Subcutaneous abdominal adipose tissue (tissue), 5 donors: ENCODE data around the gene CCDC167.

ENCODE experiments used
- H3K27ac ChIP-seq: one replicate; pipeline ENCODE4 v1.7.0; 2013; ENCODE audit warnings: low read depth, mild to moderate bottlenecking, inconsistent platforms, low read length, moderate library complexity
- H3K27me3 ChIP-seq, 5 donors: one replicate each; pipeline ENCODE4 v1.7.0; 2013; ENCODE audit warnings: low read length in 5 of 5, inconsistent platforms in 1 of 5; ENCODE audit not compliant: control insufficient read depth in 5 of 5, insufficient read depth in 4 of 5
- H3K36me3 ChIP-seq, 5 donors: one replicate each; pipeline ENCODE4 v1.7.0; 2013; ENCODE audit warnings: low read length in 5 of 5; ENCODE audit not compliant: control insufficient read depth in 5 of 5, insufficient read depth in 5 of 5
- H3K4me1 ChIP-seq, 5 donors: one replicate each; pipeline ENCODE4 v1.7.0; 2013; ENCODE audit warnings: low read length in 5 of 5, mild to moderate bottlenecking in 3 of 5, moderate library complexity in 1 of 5; ENCODE audit not compliant: control insufficient read depth in 5 of 5, insufficient read depth in 5 of 5
- H3K4me3 ChIP-seq, 5 donors: one replicate each; pipeline ENCODE4 v1.7.0; 2013; ENCODE audit warnings: low read length in 5 of 5, low read depth in 1 of 5
- H3K9ac ChIP-seq, 5 donors: one replicate each; pipeline ENCODE4 v1.7.0; 2013; ENCODE audit warnings: low read length in 5 of 5, mild to moderate bottlenecking in 4 of 5, moderate library complexity in 3 of 5
- H3K9me3 ChIP-seq, 5 donors: one replicate each; pipeline ENCODE4 v1.7.0; 2013; ENCODE audit warnings: low read length in 5 of 5; ENCODE audit not compliant: control insufficient read depth in 5 of 5
- donor health status: healthy.
- donor health status: healthy.
- donor health status: healthy.
- donor health status: healthy.
- donor health status: healthy.

Gene CCDC167

GRCh38 chr6:37513576-37513975, 13.9 kb upstream of the CCDC167 start:
- Histone ChIP-seq H3K9ac (no peak overlapping the region), H3K4me3 (no peak overlapping the region), H3K4me1 (peaks cover 3 to 20% (median 14%) of the 10 kb centered on the region in 5 donors), H3K27me3 (peaks cover 18 to 37% (median 27%) of the 10 kb centered on the region in 5 donors), H3K9me3 (no peaks in the 10 kb centered on the region), H3K36me3 (no peaks in the 10 kb centered on the region), H3K27ac (no peak overlapping the region)

DNA sequence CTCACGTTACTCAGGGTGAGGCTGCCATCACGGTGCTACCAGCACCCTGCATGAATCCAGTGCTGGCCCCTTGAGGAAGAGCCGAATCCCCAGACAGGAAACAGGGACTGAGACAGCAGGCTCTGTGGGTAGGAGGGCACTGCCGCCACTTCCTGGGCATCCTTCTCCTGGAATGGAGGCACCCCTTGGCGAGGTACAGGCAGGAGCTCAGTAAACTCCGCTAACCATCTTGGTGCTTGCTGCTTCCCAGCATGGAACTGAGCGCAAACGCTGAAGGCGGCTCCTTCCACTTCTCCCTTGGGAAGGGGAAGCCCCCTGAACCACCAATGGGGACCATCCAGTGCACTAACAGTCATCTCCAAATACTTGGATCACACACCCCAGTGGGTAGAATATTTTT, 13.5 kb upstream of the CCDC167 start:
- H3K27ac ChIP-seq, result no peak overlapping the region

DNA sequence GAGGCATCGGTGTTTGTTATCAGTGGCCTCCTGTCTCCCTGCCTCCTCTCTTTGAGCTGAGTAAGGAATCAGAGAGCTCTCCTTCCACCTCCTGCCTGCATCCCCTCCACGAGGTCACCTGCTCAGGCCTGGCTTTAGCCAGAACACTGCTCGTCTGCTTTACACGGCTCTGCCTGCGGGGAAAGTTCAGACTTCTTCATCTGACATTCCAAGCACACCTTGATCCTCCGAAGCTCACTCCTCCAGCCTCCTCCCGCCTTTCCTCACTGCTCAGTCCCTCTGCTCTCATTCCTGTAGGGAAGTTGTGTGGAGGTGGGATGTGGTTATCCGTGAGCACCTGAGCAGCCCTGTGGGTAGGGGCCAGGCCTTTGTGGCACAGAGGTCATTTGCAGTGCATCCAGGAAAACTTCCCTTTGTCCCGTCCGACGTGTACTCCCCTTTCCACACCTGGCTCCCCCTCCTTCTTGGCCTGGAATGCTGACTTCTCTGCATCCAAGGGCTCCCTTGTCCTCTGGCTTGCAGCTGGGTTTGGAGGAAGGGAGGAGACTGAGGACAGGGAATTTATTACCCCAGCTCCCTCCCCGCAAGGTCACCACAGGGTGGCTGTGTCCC, 12.8 kb upstream of the CCDC167 start:
- H3K36me3 ChIP-seq, result no peaks in the 10 kb centered on the region
- no peak overlapping the region for H3K27ac ChIP-seq
- peaks cover under 1 to 18% (median 14%) of the 10 kb centered on the region in 5 donors for H3K4me1 ChIP-seq
- no peak overlapping the region for H3K9ac ChIP-seq
- H3K9me3 ChIP-seq, result no peaks in the 10 kb centered on the region
- peaks cover 18 to 37% (median 27%) of the 10 kb centered on the region in 5 donors for H3K27me3 ChIP-seq
- no peak overlapping the region for H3K4me3 ChIP-seq

More for the DNA sequence above, 13.5 kb upstream of the CCDC167 start:
- Histone ChIP-seq H3K36me3 (no peaks in the 10 kb centered on the region), H3K4me3 (no peak overlapping the region), H3K9me3 (no peaks in the 10 kb centered on the region), H3K27me3 (peaks cover 18 to 37% (median 27%) of the 10 kb centered on the region in 5 donors), H3K9ac (no peak overlapping the region), H3K4me1 (peaks cover 3 to 20% (median 14%) of the 10 kb centered on the region in 5 donors)

- Histone ChIP-seq H3K9me3 (no peaks in the 10 kb centered on the region), H3K4me1 (peaks cover 0 to 12% (median 10%) of the 10 kb centered on the region in 5 donors), H3K27ac (no peak overlapping the region), H3K4me3 (no peak overlapping the region), H3K27me3 (peaks cover 18 to 37% (median 27%) of the 10 kb centered on the region in 5 donors), H3K9ac (no peak overlapping the region), H3K36me3 (no peaks in the 10 kb centered on the region)
Measured at GRCh38 chr6:37511910-37512399, 12.3 kb upstream of the CCDC167 start.

GRCh38 chr6:37511201-37511600, 11.5 kb upstream of the CCDC167 start:
- H3K27me3 ChIP-seq, result peaks cover 18 to 33% (median 27%) of the 10 kb centered on the region in 5 donors
- peaks cover 0 to 6% (median 5%) of the 10 kb centered on the region in 5 donors for H3K4me1 ChIP-seq
- H3K9ac ChIP-seq, result no peak overlapping the region
- no peaks in the 10 kb centered on the region for H3K36me3 ChIP-seq
- H3K27ac ChIP-seq, result no peak overlapping the region
- H3K4me3 ChIP-seq, result no peak overlapping the region
- H3K9me3 ChIP-seq, result no peaks in the 10 kb centered on the region

DNA sequence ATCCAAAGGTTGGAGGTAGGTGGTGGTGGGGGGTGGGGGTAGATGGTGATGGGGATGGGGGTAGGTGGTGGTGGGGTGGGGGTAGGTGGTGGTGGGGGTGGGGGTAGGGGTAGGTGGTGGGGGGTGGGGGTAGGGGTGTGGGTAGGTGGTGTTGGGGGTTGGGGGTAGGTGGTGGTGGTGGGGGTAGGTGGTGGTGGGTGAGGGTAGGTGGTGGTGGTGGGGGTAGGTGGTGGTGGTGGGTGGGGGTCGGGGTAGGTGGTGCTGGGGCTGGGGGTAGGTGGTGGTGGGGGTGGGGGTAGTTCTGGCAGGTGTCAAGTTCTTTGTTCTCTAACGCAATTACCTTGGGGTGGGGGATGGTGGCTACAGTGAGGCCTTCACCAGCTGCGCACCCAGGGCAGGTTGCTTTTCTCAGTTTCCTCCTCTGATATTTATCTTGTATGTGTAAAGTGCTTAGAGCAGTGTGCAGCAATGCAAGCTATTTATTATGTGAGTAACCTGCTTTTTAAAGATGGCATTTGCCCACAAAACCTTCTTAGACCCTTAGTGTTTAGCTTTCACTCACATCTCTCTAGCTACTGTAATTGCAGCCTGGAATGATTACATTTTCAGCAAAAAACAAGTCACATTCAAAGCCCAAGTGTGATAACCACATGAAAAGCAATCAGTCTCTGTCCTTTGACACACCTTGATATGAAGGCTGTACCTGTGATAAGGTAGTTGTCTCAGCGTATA, 8.2 kb upstream of the CCDC167 start:
- H3K9me3 ChIP-seq, result no peaks in the 10 kb centered on the region

DNA sequence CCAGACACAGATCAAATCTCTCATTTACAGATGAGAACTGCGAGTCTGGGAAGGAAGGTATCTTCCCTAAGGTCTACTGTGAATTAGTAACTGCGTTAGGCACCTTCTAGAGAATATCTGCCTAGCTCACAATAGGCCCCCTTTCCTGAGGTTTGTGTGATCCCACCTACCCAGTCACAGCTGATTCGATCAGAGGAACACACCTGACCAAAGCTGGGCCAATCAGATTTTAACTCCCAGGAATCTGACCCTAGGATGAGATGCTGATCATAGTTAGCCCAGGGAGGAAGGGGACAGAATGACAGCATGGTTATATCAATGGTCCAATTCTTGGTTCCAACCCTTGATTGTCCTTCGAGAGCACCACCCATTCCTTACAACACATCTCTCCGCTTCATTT, 7.4 kb upstream of the CCDC167 start:
- H3K4me1 ChIP-seq, result no peaks in the 10 kb centered on the region
- H3K36me3 ChIP-seq, result no peaks in the 10 kb centered on the region
- H3K9ac ChIP-seq, result no peak overlapping the region
- no peak overlapping the region for H3K27ac ChIP-seq
- H3K4me3 ChIP-seq, result no peak overlapping the region
- no peaks in the 10 kb centered on the region for H3K9me3 ChIP-seq
- H3K27me3 ChIP-seq, result peaks cover 7 to 10% (median 8%) of the 10 kb centered on the region in 5 donors

More for the DNA sequence above, 8.2 kb upstream of the CCDC167 start:
- Histone ChIP-seq H3K27me3 (peaks cover 14 to 17% (median 16%) of the 10 kb centered on the region in 5 donors), H3K27ac (no peak overlapping the region), H3K36me3 (no peaks in the 10 kb centered on the region), H3K9ac (no peak overlapping the region), H3K4me1 (no peaks in the 10 kb centered on the region), H3K4me3 (no peak overlapping the region)

GRCh38 chr6:37506479-37506878, 6.8 kb upstream of the CCDC167 start:
- Histone ChIP-seq H3K36me3 (no peaks in the 10 kb centered on the region), H3K27ac (no peak overlapping the region), H3K27me3 (peaks cover under 1 to 4% (median 2%) of the 10 kb centered on the region in 5 donors), H3K4me3 (no peak overlapping the region), H3K9me3 (no peaks in the 10 kb centered on the region), H3K4me1 (no peaks in the 10 kb centered on the region), H3K9ac (no peak overlapping the region)

GRCh38 chr6:37504024-37504423, 4.3 kb upstream of the CCDC167 start:
- Histone ChIP-seq H3K4me1 (peaks cover 0 to 11% (median 7%) of the 10 kb centered on the region in 5 donors), H3K27ac (no peak overlapping the region), H3K27me3 (no peaks in the 10 kb centered on the region), H3K9ac (no peak overlapping the region), H3K4me3 (no peak overlapping the region), H3K36me3 (no peaks in the 10 kb centered on the region), H3K9me3 (no peaks in the 10 kb centered on the region)

- peaks cover 0 to 14% (median 11%) of the 10 kb centered on the region in 5 donors for H3K4me1 ChIP-seq
- H3K9me3 ChIP-seq, result no peaks in the 10 kb centered on the region
- H3K9ac ChIP-seq, result no peak overlapping the region
- H3K4me3 ChIP-seq, result no peak overlapping the region
- H3K27ac ChIP-seq, result no peak overlapping the region
- H3K36me3 ChIP-seq, result no peaks in the 10 kb centered on the region
- no peaks in the 10 kb centered on the region for H3K27me3 ChIP-seq
Measured at GRCh38 chr6:37503309-37503965, 3.7 kb upstream of the CCDC167 start.
